Measurements from ENCODE around the gene LRG1. TPM values are rescaled to one million over a fixed set of nuclear protein-coding genes. Genes with fewer than 3 reads are reported as not detected.

LRG1 gene
- total and polyA plus RNA-seq, 4 donors: 0.75 to 2.8 (median 1.4) TPM

DNA sequence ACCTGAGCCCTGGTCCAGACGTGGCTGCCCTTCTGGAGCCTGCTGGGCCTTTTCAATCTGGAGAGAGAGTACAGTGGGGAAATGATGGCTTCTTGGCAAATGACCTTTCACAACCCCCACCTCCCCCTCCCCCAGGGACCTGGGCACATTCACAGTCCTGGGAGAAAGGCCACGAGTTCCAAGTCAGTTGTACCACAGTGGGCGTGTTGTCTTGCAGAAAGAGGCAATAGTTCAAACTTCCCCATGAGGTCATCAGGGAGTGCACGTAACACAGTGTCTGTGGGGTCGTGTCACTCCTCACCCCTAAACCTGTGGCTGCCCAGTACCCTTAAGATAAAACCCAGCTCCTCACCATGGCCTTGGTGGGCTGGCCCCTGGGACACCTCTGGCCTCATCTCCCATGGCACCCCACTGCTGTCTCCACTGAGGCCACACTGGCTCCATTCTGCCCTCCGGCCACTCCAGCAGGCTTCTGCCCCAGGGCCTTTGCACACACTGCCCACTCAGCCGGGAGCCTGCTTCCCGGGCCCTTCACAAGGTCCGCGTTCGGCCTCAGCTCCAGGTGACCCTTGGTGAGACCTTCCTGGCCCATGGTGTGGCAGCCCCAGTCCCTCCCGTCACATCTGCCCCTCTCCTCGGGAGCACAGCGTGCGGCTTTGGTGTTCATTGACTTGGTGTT lies 34.8 kb downstream of the LRG1 start:
- H3K27ac ChIP-seq (ENCODE audit: low read depth in 1 of 2, low read length in 2 of 2): no peak overlapping the region
- no peaks in the 10 kb centered on the region for H3K27me3 ChIP-seq (ENCODE audit: control insufficient read depth in 1 of 2, insufficient read depth in 2 of 2, low read length in 1 of 2)
- H3K9me3 ChIP-seq (ENCODE audit: control insufficient read depth, low read length): no peaks in the 10 kb centered on the region
- no peak for ATAC-seq (ENCODE audit: low FRiP score)
- 72 to 74% methylated on average over 15 of the region's 15 CpGs for WGBS, 2 donors
- H3K4me3 ChIP-seq (ENCODE audit: low read length in 2 of 2): no peak overlapping the region
- no peak for DNase-seq
- no peaks in the 10 kb centered on the region for H3K4me1 ChIP-seq (ENCODE audit: control insufficient read depth in 1 of 2, insufficient read depth in 2 of 2, low read length in 2 of 2)
- peaks cover 0 to 4% of the 10 kb centered on the region in 2 donors for H3K36me3 ChIP-seq (ENCODE audit: control insufficient read depth in 1 of 2, insufficient read depth in 2 of 2, low read length in 1 of 2)
- intact Hi-C loops (cut with DNase I): no loop called here

GRCh38 chr19:4504297-4504701 lies 35.5 kb downstream of the LRG1 start:
- no peak overlapping the region for H3K4me3 ChIP-seq (ENCODE audit: low read length in 2 of 2)
- ATAC-seq (ENCODE audit: low FRiP score): no peak
- H3K4me1 ChIP-seq (ENCODE audit: control insufficient read depth in 1 of 2, insufficient read depth in 2 of 2, low read length in 2 of 2): no peaks in the 10 kb centered on the region
- H3K9me3 ChIP-seq (ENCODE audit: control insufficient read depth, low read length): no peaks in the 10 kb centered on the region
- 91 to 92% methylated on average over 23 of the region's 23 CpGs for WGBS, 2 donors
- H3K27me3 ChIP-seq (ENCODE audit: control insufficient read depth in 1 of 2, insufficient read depth in 2 of 2, low read length in 1 of 2): no peaks in the 10 kb centered on the region
- H3K27ac ChIP-seq (ENCODE audit: low read depth in 1 of 2, low read length in 2 of 2): no peak overlapping the region
- H3K36me3 ChIP-seq (ENCODE audit: control insufficient read depth in 1 of 2, insufficient read depth in 2 of 2, low read length in 1 of 2): peaks cover 0 to 4% of the 10 kb centered on the region in 2 donors
- intact Hi-C loops (cut with DNase I): no loop called here
- DNase-seq: no peak

- Histone ChIP-seq H3K4me3 (ENCODE audit: low read length in 2 of 2) (no peak overlapping the region), H3K27ac (ENCODE audit: low read depth in 1 of 2, low read length in 2 of 2) (no peak overlapping the region), H3K27me3 (ENCODE audit: control insufficient read depth in 1 of 2, insufficient read depth in 2 of 2, low read length in 1 of 2) (no peaks in the 10 kb centered on the region), H3K36me3 (ENCODE audit: control insufficient read depth in 1 of 2, insufficient read depth in 2 of 2, low read length in 1 of 2) (peaks cover 0 to 5% of the 10 kb centered on the region in 2 donors), H3K9me3 (ENCODE audit: control insufficient read depth, low read length) (no peaks in the 10 kb centered on the region), H3K4me1 (ENCODE audit: control insufficient read depth in 1 of 2, insufficient read depth in 2 of 2, low read length in 2 of 2) (no peaks in the 10 kb centered on the region)
- ATAC-seq (ENCODE audit: low FRiP score): no peak
- no peak for DNase-seq
- 89% methylated on average over 10 of the region's 10 CpGs for WGBS, 2 donors
- intact Hi-C loops (cut with DNase I): no loop called here
These were observed 36.0 kb downstream of the LRG1 start for GRCh38 chr19:4503825-4504170.

GRCh38 chr19:4503132-4503824 lies 36.6 kb downstream of the LRG1 start:
- no peaks in the 10 kb centered on the region for H3K9me3 ChIP-seq (ENCODE audit: control insufficient read depth, low read length)
- DNase-seq (no peak), ATAC-seq (ENCODE audit: low FRiP score) (no peak)
- H3K36me3 ChIP-seq (ENCODE audit: control insufficient read depth in 1 of 2, insufficient read depth in 2 of 2, low read length in 1 of 2): peaks cover 0 to 7% of the 10 kb centered on the region in 2 donors
- H3K4me3 ChIP-seq (ENCODE audit: low read length in 2 of 2): no peak overlapping the region
- whole genome bisulfite sequencing, 2 donors: 84 to 91% methylated on average over 25 of the region's 25 CpGs
- H3K27me3 ChIP-seq (ENCODE audit: control insufficient read depth in 1 of 2, insufficient read depth in 2 of 2, low read length in 1 of 2): no peaks in the 10 kb centered on the region
- H3K4me1 ChIP-seq (ENCODE audit: control insufficient read depth in 1 of 2, insufficient read depth in 2 of 2, low read length in 2 of 2): no peaks in the 10 kb centered on the region
- H3K27ac ChIP-seq (ENCODE audit: low read depth in 1 of 2, low read length in 2 of 2): no peak overlapping the region
- intact Hi-C loops (cut with DNase I): no loop called here

- no peaks in the 10 kb centered on the region for H3K4me1 ChIP-seq (ENCODE audit: control insufficient read depth in 1 of 2, insufficient read depth in 2 of 2, low read length in 2 of 2)
- no peak overlapping the region for H3K4me3 ChIP-seq (ENCODE audit: low read length in 2 of 2)
- peaks cover 0 to 12% of the 10 kb centered on the region in 2 donors for H3K36me3 ChIP-seq (ENCODE audit: control insufficient read depth in 1 of 2, insufficient read depth in 2 of 2, low read length in 1 of 2)
- H3K9me3 ChIP-seq (ENCODE audit: control insufficient read depth, low read length): no peaks in the 10 kb centered on the region
- H3K27me3 ChIP-seq (ENCODE audit: control insufficient read depth in 1 of 2, insufficient read depth in 2 of 2, low read length in 1 of 2): no peaks in the 10 kb centered on the region
- WGBS, 2 donors: 85 to 86% methylated on average over 34 to 37 of the region's 37 CpGs
- ATAC-seq (ENCODE audit: low FRiP score) (no peak), DNase-seq (no peak)
- H3K27ac ChIP-seq (ENCODE audit: low read depth in 1 of 2, low read length in 2 of 2): no peak overlapping the region
- intact Hi-C loops (cut with DNase I): no loop called here
These were observed 37.3 kb downstream of the LRG1 start for GRCh38 chr19:4502282-4503131.

GRCh38 chr19:4501691-4502090 lies 38.1 kb downstream of the LRG1 start:
- no peak for DNase-seq
- Histone ChIP-seq H3K27me3 (ENCODE audit: control insufficient read depth in 1 of 2, insufficient read depth in 2 of 2, low read length in 1 of 2) (no peaks in the 10 kb centered on the region), H3K36me3 (ENCODE audit: control insufficient read depth in 1 of 2, insufficient read depth in 2 of 2, low read length in 1 of 2) (peaks cover 0 to 12% of the 10 kb centered on the region in 2 donors), H3K4me3 (ENCODE audit: low read length in 2 of 2) (no peak overlapping the region), H3K9me3 (ENCODE audit: control insufficient read depth, low read length) (no peaks in the 10 kb centered on the region), H3K4me1 (ENCODE audit: control insufficient read depth in 1 of 2, insufficient read depth in 2 of 2, low read length in 2 of 2) (no peaks in the 10 kb centered on the region), H3K27ac (ENCODE audit: low read depth in 1 of 2, low read length in 2 of 2) (no peak overlapping the region)
- intact Hi-C loops (cut with DNase I): no loop called here
- WGBS, 2 donors: 75 to 87% methylated on average over 18 to 25 of the region's 25 CpGs
- no peak for ATAC-seq (ENCODE audit: low FRiP score)

GRCh38 chr19:4500841-4501591 lies 38.8 kb downstream of the LRG1 start:
- H3K27ac ChIP-seq (ENCODE audit: low read depth in 1 of 2, low read length in 2 of 2): no peak overlapping the region
- 91 to 94% methylated on average over 29 of the region's 29 CpGs for WGBS, 2 donors
- H3K36me3 ChIP-seq (ENCODE audit: control insufficient read depth in 1 of 2, insufficient read depth in 2 of 2, low read length in 1 of 2): peaks cover 0 to 12% of the 10 kb centered on the region in 2 donors
- no peaks in the 10 kb centered on the region for H3K9me3 ChIP-seq (ENCODE audit: control insufficient read depth, low read length)
- no peaks in the 10 kb centered on the region for H3K27me3 ChIP-seq (ENCODE audit: control insufficient read depth in 1 of 2, insufficient read depth in 2 of 2, low read length in 1 of 2)
- H3K4me3 ChIP-seq (ENCODE audit: low read length in 2 of 2): no peak overlapping the region
- DNase-seq (no peak), ATAC-seq (ENCODE audit: low FRiP score) (no peak)
- no peaks in the 10 kb centered on the region for H3K4me1 ChIP-seq (ENCODE audit: control insufficient read depth in 1 of 2, insufficient read depth in 2 of 2, low read length in 2 of 2)
- intact Hi-C loops (cut with DNase I): no loop called here

- WGBS, 2 donors: 93 to 94% methylated on average over 15 of the region's 15 CpGs
- Histone ChIP-seq H3K4me3 (ENCODE audit: low read length in 2 of 2) (no peak overlapping the region), H3K27ac (ENCODE audit: low read depth in 1 of 2, low read length in 2 of 2) (no peak overlapping the region), H3K9me3 (ENCODE audit: control insufficient read depth, low read length) (no peaks in the 10 kb centered on the region), H3K27me3 (ENCODE audit: control insufficient read depth in 1 of 2, insufficient read depth in 2 of 2, low read length in 1 of 2) (no peaks in the 10 kb centered on the region), H3K4me1 (ENCODE audit: control insufficient read depth in 1 of 2, insufficient read depth in 2 of 2, low read length in 2 of 2) (no peaks in the 10 kb centered on the region), H3K36me3 (ENCODE audit: control insufficient read depth in 1 of 2, insufficient read depth in 2 of 2, low read length in 1 of 2) (peaks cover 0 to 14% of the 10 kb centered on the region in 2 donors)
- ATAC-seq (ENCODE audit: low FRiP score) (no peak), DNase-seq (no peak)
- intact Hi-C loops (cut with DNase I): no loop called here
These were observed 40.0 kb downstream of the LRG1 start for GRCh38 chr19:4499855-4500254.

All from aorta (tissue), 5 donors.